Loucy (cell line): ENCODE measurements around the gene GIMAP6.

Experiments used
- EZH2phosphoT487 ChIP-seq: fragments of 200-600 bp; IDR thresholded peaks from 2 replicates; pipeline ENCODE4 v1.6.1; 2018; ENCODE audit warnings: antibody characterized with exemption, mild to moderate bottlenecking, moderate library complexity, borderline replicate concordance
- TF ChIP-seq, protein P1 (sequence below): fragments of 200-600 bp; sonication (generic); conservative IDR thresholded peaks from 2 replicates; pipeline ENCODE4 v1.5.1; 2014; ENCODE audit warnings: mild to moderate bottlenecking, antibody characterized with exemption, low read length

- no peak for TF ChIP-seq EZH2phosphoT487
- TF ChIP-seq, protein P1, sequence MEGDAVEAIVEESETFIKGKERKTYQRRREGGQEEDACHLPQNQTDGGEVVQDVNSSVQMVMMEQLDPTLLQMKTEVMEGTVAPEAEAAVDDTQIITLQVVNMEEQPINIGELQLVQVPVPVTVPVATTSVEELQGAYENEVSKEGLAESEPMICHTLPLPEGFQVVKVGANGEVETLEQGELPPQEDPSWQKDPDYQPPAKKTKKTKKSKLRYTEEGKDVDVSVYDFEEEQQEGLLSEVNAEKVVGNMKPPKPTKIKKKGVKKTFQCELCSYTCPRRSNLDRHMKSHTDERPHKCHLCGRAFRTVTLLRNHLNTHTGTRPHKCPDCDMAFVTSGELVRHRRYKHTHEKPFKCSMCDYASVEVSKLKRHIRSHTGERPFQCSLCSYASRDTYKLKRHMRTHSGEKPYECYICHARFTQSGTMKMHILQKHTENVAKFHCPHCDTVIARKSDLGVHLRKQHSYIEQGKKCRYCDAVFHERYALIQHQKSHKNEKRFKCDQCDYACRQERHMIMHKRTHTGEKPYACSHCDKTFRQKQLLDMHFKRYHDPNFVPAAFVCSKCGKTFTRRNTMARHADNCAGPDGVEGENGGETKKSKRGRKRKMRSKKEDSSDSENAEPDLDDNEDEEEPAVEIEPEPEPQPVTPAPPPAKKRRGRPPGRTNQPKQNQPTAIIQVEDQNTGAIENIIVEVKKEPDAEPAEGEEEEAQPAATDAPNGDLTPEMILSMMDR = no peak
These were observed 43.5 kb upstream of the GIMAP6 start for GRCh38 chr7:150675714-150676113.
